ENCODE measurements around the gene IL22RA2.

GRCh38 chr6:137218917-137219663 lies 45.6 kb upstream of the IL22RA2 start, which contains the start of gene IFNGR1:
- TF ChIP-seq, protein P1, sequence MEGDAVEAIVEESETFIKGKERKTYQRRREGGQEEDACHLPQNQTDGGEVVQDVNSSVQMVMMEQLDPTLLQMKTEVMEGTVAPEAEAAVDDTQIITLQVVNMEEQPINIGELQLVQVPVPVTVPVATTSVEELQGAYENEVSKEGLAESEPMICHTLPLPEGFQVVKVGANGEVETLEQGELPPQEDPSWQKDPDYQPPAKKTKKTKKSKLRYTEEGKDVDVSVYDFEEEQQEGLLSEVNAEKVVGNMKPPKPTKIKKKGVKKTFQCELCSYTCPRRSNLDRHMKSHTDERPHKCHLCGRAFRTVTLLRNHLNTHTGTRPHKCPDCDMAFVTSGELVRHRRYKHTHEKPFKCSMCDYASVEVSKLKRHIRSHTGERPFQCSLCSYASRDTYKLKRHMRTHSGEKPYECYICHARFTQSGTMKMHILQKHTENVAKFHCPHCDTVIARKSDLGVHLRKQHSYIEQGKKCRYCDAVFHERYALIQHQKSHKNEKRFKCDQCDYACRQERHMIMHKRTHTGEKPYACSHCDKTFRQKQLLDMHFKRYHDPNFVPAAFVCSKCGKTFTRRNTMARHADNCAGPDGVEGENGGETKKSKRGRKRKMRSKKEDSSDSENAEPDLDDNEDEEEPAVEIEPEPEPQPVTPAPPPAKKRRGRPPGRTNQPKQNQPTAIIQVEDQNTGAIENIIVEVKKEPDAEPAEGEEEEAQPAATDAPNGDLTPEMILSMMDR (IDR thresholded peaks at IDR 0.05), result no peak
- no peak; the same call in 1 of the 2 replicates for TF ChIP-seq ATF2 (CRISPR knock-in tag; IDR thresholded peaks at IDR 0.05; ENCODE audit: borderline replicate concordance, low read depth)
- TF ChIP-seq, protein P2, sequence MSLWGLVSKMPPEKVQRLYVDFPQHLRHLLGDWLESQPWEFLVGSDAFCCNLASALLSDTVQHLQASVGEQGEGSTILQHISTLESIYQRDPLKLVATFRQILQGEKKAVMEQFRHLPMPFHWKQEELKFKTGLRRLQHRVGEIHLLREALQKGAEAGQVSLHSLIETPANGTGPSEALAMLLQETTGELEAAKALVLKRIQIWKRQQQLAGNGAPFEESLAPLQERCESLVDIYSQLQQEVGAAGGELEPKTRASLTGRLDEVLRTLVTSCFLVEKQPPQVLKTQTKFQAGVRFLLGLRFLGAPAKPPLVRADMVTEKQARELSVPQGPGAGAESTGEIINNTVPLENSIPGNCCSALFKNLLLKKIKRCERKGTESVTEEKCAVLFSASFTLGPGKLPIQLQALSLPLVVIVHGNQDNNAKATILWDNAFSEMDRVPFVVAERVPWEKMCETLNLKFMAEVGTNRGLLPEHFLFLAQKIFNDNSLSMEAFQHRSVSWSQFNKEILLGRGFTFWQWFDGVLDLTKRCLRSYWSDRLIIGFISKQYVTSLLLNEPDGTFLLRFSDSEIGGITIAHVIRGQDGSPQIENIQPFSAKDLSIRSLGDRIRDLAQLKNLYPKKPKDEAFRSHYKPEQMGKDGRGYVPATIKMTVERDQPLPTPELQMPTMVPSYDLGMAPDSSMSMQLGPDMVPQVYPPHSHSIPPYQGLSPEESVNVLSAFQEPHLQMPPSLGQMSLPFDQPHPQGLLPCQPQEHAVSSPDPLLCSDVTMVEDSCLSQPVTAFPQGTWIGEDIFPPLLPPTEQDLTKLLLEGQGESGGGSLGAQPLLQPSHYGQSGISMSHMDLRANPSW (CRISPR knock-in tag; conservative IDR thresholded peaks at IDR 0.05; ENCODE audit: low read depth), result no peak
- TF ChIP-seq, protein P3, sequence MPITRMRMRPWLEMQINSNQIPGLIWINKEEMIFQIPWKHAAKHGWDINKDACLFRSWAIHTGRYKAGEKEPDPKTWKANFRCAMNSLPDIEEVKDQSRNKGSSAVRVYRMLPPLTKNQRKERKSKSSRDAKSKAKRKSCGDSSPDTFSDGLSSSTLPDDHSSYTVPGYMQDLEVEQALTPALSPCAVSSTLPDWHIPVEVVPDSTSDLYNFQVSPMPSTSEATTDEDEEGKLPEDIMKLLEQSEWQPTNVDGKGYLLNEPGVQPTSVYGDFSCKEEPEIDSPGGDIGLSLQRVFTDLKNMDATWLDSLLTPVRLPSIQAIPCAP (CRISPR knock-in tag; IDR thresholded peaks at IDR 0.05), result no peak
- TF ChIP-seq MAX (CRISPR knock-in tag; IDR thresholded peaks at IDR 0.05), result no peak; the same call in none of the 2 replicates
- TF ChIP-seq TEAD4 (CRISPR knock-in tag; IDR thresholded peaks at IDR 0.05), result no peak

Data from WTC11 (cell line).